Neural progenitor cell (in vitro differentiated cells): ENCODE data around the gene RAB11FIP3.

Source experiments
- CTCF ChIP-seq: fragments of 200-600 bp; sonication (generic); IDR thresholded peaks from 2 replicates; pipeline ENCODE4 v1.5.1; 2017; ENCODE audit warnings: antibody characterized with exemption, mild to moderate bottlenecking
- EZH2 ChIP-seq: fragments of 200-600 bp; sonication (generic); IDR thresholded peaks from 2 replicates; pipeline ENCODE4 v1.6.1; 2017; ENCODE audit warnings: antibody characterized with exemption, mild to moderate bottlenecking, moderate library complexity

- no peak for TF ChIP-seq CTCF
- no peak for TF ChIP-seq EZH2
These were observed 137.7 kb downstream of the RAB11FIP3 start for GRCh38 chr16:563072-563644.
